GM18867 (cell line): ENCODE results near the gene SPAAR.
"Not testable (repeated sequence)": the region's sequence is repeated elsewhere in the genome, so short reads cannot be mapped to it uniquely, and the experiment has no call there.

Source experiments
- ATAC-seq: cut with Tn5 transposase; IDR thresholded peaks from one replicate; pipeline ENCODE4 v1.9.1; 2021; ENCODE audit warnings: mild to moderate bottlenecking, moderate library complexity; ENCODE audit not compliant: unreplicated experiment

SPAAR gene, protein sequence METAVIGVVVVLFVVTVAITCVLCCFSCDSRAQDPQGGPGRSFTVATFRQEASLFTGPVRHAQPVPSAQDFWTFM

GRCh38 chr9:35909274-35909673, at the start of gene SPAAR:
SPAAR (plus strand) TSS chr9:35909490; CDS start chr9:35910464, 974 bp downstream.
- ATAC-seq, result no peak

DNA sequence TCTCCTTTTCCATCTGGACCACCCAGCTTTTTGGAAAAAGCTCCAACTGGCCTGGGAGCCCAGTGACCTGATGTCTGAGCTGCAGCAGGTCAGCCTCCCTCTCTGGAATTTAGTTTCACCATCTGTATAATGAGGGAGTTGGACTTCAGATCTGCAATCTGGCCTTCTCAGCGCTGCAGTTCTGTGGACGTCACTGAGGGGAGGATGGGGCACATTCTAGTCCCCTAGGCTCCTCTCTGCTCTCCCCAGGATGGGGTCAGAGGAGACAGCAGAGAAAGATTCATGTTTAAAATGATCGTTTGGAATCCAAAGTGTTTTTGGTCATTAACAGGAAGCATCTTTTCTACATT, 49.3 kb upstream of the SPAAR start:
- no peak for ATAC-seq

GRCh38 chr9:35861161-35861897, 48.0 kb upstream of the SPAAR start:
- no peak for ATAC-seq

DNA sequence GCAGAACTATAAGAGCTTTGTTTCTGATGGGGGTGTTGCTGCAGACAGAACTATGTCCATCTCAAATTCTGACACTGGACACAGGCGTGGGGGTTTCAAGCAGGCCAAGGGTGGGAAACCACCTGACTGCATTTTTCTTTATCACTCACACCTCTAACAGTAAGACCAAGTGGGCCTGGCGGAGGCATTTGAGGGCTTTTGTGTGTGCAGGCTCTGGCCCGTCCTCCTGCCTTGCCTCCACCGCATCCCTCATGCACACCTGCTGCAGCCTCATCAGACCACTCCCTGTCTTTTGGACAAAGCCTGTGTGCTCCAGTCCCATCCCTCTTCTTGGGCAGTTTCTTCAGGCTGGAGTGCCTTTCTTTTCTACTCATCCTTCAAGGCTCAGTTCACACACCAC, 47.0 kb upstream of the SPAAR start:
- no peak for ATAC-seq

DNA sequence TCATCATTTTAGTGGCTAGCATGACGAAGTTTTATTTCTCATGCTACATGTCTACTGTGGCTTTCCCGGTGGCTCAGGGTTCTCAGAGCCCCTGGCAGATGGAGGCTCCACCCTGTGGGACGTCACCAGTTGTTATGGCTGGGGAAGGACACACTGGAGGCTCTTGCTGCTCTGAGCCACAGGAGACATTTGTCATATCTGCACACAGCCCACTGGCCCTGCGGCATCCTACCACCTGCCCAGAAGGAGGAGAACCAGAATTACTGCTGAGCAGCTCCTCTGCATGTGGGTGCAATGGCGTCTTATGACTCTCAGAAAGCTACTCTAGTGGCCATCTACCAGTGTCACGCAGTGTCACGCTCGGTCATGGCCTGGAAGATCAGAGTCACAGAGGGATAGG, 45.7 kb upstream of the SPAAR start:
- no peak for ATAC-seq

- no peak for ATAC-seq
Measured at GRCh38 chr9:35864695-35865255, 44.5 kb upstream of the SPAAR start.

GRCh38 chr9:35867538-35867937, 41.8 kb upstream of the SPAAR start:
- ATAC-seq, result no peak

DNA sequence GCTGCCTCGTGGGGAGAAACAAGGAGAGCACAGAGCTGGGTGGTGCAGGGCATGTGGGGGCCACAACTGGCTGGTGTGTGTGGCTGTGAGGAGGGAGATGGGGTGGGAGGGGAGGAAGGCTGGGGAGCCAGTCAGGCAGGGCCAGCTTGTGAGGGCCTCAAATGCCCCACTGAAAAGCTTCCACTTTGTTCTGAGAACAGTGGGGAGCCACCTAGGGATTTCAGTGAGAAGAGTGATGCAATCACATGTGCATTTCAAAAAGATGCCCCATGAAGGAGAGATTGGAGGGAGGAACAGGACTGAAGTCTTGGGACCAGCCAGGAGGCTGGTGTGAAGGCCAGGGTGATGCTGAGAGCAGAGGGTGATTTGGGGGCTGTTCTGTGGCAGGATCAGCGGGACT, 40.4 kb upstream of the SPAAR start:
- ATAC-seq, result no peak

- no peak for ATAC-seq
Measured at GRCh38 chr9:35869621-35870216, 39.6 kb upstream of the SPAAR start.

DNA sequence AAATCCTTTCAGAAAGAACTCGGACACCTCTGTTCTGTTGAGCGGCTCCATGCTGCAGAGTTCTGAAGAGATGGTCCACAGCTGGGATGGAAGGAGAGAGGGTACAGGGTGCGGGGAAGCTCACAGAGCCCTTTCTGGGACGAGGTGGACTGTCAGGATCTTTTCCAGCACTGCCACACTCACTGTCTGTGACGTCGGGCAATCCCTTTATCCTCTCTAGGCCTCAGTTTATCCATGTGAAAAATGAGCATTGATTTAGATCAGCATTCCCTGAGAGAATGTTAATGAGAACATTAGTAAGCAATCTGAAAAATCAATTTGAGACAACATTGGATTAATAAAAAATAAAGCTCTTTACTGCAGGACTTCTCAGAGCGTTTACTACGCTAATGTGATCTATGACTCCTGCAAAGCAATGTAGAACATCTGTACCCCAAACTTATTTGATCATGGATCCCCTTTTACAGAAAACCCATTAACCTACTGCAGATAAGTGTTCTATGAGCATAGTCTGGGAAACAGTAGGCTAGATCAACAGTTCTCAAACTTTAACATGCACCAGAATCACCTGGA, 38.9 kb upstream of the SPAAR start, which contains the start of gene OR13J1:
OR13J1 (minus strand) TSS at position 51 of the 573 bp plus-strand sequence; CDS start at position 51, 0 bp downstream.
- no peak for ATAC-seq

- ATAC-seq, result no peak
Measured at GRCh38 chr9:35871545-35871944, 37.7 kb upstream of the SPAAR start.

DNA sequence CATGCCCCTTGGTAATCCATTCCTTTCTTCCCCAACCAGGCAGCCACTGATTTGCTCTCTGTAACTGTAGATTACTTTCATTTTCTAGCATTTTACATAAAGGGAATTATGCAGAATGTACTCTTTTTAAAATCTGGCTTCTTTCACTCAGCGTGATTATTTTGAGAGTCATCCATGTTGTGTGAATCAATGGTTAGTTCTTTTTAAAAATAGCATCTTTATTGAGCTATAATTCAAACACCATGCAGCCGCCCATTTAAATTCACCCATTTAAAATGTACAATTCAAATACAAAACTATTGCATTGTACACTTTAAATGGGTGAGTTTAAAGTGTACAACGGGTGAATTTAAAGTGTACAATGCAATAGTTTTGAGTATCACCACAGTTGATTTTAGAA, 36.8 kb upstream of the SPAAR start:
- ATAC-seq, result no peak

GRCh38 chr9:35882263-35882848, 26.9 kb upstream of the SPAAR start:
- ATAC-seq, result no peak

GRCh38 chr9:35882996-35883395, 26.3 kb upstream of the SPAAR start:
- ATAC-seq, result no peak

- not testable (repeated sequence) for ATAC-seq
Measured at GRCh38 chr9:35884908-35885307, 24.4 kb upstream of the SPAAR start.

- no peak for ATAC-seq
Measured at GRCh38 chr9:35891646-35892045, 17.6 kb upstream of the SPAAR start.

DNA sequence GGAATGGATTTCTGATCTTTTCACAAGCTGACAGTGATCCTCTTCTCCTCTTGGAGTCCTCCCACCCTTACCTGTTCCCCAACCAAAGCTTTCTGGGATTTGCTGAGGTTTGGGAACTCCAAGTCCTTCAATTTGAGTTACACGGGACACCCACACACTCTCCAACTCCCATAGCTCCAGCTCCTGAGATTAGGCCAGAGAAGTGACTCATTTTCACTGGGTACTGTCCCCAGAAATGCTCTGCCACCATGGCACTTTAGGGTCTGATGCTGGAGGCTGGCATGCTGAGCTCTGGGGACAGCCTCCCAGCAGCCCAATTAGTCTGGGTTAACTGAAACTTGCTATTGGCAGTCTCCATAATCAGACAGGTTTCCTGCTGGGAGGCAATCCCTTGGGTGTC, 17.2 kb upstream of the SPAAR start:
- no peak for ATAC-seq

- ATAC-seq, result no peak
Measured at GRCh38 chr9:35896570-35896969, 12.7 kb upstream of the SPAAR start.

DNA sequence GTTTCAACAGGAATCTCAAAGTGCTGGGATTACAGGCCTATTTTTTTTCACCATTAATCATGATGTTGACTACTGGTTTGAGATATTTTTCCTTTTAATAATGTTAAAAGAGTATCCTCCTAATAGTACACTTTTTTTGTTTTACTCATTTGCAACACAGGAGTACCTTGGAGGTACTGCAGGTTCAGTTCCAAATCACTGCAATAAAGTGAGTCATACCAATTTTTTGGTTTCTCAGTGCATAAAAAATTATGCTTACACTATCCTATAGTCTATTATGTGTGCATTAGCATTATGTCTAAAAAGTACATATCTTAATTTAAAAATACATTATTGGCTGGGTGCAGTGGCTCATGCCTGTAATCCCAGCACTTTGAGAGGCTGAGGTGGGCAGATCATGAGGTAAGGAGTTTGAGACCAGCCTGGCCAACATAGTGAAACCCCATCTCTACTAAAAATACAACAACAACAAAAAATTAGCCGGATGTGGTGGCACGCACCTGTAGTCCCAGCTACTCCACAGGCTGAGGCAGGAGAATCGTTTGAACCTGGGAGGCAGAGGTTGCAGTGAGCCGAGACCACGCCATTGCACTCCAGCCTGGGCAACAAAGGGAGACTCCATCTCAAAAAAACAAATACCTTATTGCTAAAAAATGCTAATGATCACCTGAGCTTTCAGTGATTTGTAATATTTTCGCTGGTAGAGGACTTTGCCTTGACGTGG, 11.8 kb upstream of the SPAAR start:
- ATAC-seq, result not testable (repeated sequence)

DNA sequence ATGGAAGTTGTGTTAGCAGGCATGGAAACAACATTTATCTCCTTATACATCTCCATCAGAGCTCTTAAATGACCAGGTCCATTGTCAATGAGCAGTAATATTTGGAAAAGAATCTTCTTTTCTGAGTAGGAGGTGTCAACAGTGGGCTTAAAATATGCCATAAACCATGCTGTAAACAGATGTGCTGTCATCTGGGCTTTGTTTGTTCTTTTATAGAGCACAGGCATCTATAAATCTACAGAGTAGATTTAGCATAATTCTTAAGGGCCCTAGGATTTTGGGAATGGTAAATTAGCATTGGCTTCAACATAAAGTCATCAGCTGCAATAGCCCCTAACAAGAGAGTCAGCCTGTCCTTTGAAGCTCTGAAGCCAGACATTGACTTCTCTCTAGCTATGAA, 11.0 kb upstream of the SPAAR start:
- ATAC-seq, result no peak

GRCh38 chr9:35899021-35899420, 10.3 kb upstream of the SPAAR start:
- no peak for ATAC-seq
